GM19372 (cell line): ENCODE measurements around the gene IL17C.
A peak's percentile ranks its signal among the peaks of the same experiment; 100 is the strongest.

ENCODE experiments used
- ATAC-seq: cut with Tn5 transposase; IDR thresholded peaks from one replicate; pipeline ENCODE4 v1.9.1; 2021; ENCODE audit warnings: mild to moderate bottlenecking, low read depth, moderate library complexity; ENCODE audit not compliant: unreplicated experiment

Gene IL17C

GRCh38 chr16:88640498-88641247 is 2.3 kb downstream of the IL17C start:
- no peak for ATAC-seq

- no peak for ATAC-seq
These were observed 4.7 kb downstream of the IL17C start for GRCh38 chr16:88642881-88643643.

- ATAC-seq = no peak
These were observed 5.2 kb downstream of the IL17C start for GRCh38 chr16:88643644-88643932.

GRCh38 chr16:88645455-88645854 is 7.1 kb downstream of the IL17C start:
- ATAC-seq = no peak

GRCh38 chr16:88645941-88646340 is 7.6 kb downstream of the IL17C start:
- no peak for ATAC-seq

- no peak for ATAC-seq
These were observed 8.1 kb downstream of the IL17C start for GRCh38 chr16:88646345-88647034.

- no peak for ATAC-seq
These were observed 9.1 kb downstream of the IL17C start for GRCh38 chr16:88647178-88648070.

GRCh38 chr16:88649195-88649923 is 11.0 kb downstream of the IL17C start:
- no peak for ATAC-seq

GRCh38 chr16:88649924-88650748 is 11.8 kb downstream of the IL17C start:
- ATAC-seq = peak; percentile 13

- ATAC-seq = peak; percentile 77
These were observed 12.4 kb downstream of the IL17C start, which contains the start of gene CYBA for GRCh38 chr16:88650749-88651275. Gene CYBA (minus strand): TSS chr16:88651053. CDS start chr16:88651013, 40 bp downstream.

- ATAC-seq = peak; percentile 70
These were observed 13.1 kb downstream of the IL17C start for GRCh38 chr16:88651276-88651988.

GRCh38 chr16:88651989-88652761 is 13.8 kb downstream of the IL17C start:
- ATAC-seq = no peak

- no peak for ATAC-seq
These were observed 14.3 kb downstream of the IL17C start for GRCh38 chr16:88652762-88653063.

GRCh38 chr16:88653101-88653500 is 14.7 kb downstream of the IL17C start:
- ATAC-seq = no peak

- ATAC-seq = no peak
These were observed 15.4 kb downstream of the IL17C start for GRCh38 chr16:88653596-88654362.

- ATAC-seq = no peak
These were observed 16.1 kb downstream of the IL17C start for GRCh38 chr16:88654363-88655052.
